ENCODE data around the gene FRMPD3.
A peak's percentile ranks its signal among the peaks of the same experiment; 100 is the strongest.

The FRMPD3 gene

DNA sequence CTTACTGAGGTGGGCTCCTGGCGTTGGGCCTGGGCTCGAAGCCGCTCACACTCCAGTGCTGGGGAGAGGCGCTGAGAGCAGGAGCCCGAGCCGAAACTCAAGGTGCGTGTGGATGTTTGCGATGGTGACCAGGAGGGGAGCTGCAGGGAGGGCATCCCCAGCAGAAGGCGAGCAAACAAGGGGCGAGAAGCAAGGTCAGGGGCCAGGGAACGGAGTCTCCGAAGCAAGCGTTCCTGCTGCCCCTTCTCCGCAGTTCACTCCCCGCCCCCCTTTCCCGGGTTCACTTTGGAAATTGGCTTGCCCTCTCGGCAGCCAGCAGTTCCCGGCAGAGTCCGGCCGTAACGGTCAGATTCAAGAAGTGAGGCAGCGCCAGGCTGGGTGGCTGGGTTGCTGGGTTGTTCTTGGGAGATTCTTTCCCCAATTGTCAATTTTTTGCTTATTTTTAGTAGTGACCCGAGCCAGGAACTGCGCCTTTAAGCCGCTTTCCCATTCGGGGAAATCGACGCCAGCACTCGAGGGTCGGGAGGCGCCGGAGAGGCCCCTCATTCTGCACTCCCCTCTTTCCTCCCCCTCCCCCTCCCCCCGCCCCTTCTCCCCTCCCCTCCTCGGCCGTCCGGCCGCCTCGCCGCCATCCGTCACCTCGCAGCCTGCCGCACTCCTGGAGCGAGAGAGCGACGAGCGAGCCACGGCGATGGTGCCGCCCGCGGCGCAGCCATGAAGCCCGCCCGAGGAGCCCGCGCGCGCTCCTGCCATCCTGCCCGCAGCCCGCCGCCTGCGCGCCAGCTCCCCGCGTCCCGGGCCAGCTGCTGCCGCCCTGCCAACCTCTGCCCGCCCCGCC is at the start of gene FRMPD3:
TSS of gene FRMPD3 (plus strand) at position 655 of the 838 bp plus-strand sequence. CDS start 76,937 bp downstream, outside the sequence.
- TF ChIP-seq, protein P1, sequence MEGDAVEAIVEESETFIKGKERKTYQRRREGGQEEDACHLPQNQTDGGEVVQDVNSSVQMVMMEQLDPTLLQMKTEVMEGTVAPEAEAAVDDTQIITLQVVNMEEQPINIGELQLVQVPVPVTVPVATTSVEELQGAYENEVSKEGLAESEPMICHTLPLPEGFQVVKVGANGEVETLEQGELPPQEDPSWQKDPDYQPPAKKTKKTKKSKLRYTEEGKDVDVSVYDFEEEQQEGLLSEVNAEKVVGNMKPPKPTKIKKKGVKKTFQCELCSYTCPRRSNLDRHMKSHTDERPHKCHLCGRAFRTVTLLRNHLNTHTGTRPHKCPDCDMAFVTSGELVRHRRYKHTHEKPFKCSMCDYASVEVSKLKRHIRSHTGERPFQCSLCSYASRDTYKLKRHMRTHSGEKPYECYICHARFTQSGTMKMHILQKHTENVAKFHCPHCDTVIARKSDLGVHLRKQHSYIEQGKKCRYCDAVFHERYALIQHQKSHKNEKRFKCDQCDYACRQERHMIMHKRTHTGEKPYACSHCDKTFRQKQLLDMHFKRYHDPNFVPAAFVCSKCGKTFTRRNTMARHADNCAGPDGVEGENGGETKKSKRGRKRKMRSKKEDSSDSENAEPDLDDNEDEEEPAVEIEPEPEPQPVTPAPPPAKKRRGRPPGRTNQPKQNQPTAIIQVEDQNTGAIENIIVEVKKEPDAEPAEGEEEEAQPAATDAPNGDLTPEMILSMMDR (IDR thresholded peaks at IDR 0.05; ENCODE audit: extremely low read depth, insufficient read depth, missing control alignments), result no peak
- in situ Hi-C loops (cut with MboI; ENCODE audit: low pct_unique_long_range_greater_than_20kb, low sequenced_read_pairs, unreplicated experiment), result no loop called here
- DNase-seq (ENCODE audit: low spot score), result no peak

DNA sequence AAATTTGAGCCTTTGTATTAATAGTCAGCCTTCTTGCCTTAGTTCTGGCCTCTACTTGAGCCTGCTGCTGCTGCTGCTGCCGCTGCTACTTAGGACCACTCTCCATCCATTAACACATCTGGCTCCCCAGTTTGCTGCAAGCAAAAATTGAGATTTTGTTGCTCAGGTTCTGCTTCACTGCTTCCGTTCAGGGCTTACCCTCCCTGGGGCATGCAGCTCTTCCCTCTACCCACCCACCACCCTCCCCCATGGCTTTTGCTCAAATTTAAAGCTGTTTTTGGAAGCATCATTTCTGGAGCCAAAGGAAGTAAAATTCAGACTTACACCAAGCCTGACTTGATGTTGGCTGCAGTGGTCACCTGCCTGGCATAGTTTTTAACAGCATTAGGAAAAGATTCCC is 28.9 kb upstream of the FRMPD3 start:
- TF ChIP-seq, protein P1 (IDR thresholded peaks at IDR 0.05; ENCODE audit: extremely low read depth, insufficient read depth, missing control alignments), result no peak
- no peak for DNase-seq (ENCODE audit: low spot score)
- in situ Hi-C loops (cut with MboI; ENCODE audit: low pct_unique_long_range_greater_than_20kb, low sequenced_read_pairs, unreplicated experiment), result no loop called here

DNA sequence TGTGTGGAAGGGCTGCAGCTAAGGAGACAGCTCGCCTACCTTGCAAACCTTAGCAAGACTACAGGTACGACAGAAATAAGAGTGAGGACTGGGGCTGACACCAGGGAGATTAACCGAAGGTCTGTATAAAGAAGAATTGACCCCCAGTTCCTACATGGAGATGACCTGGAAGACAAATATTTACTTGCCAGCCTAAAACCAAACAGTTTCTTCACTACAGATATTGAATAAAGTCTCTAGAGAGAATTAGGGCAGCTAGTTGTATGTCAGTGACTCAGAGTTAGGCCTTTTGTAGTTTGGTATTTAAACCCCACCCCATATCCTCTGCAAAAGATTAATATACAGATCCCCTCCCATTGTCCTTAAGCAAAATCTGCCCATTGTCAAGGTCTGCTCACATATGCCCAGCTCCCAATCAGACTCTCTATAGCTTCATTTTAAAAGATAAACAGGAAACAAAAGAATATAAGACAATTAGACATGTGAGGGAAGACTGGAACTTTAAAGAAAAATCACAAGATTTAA is 28.1 kb upstream of the FRMPD3 start:
- TF ChIP-seq, protein P1 (IDR thresholded peaks at IDR 0.05; ENCODE audit: extremely low read depth, insufficient read depth, missing control alignments), result no peak
- DNase-seq (ENCODE audit: low spot score), result no peak
- in situ Hi-C loops (cut with MboI; ENCODE audit: low pct_unique_long_range_greater_than_20kb, low sequenced_read_pairs, unreplicated experiment), result no loop called here

DNA sequence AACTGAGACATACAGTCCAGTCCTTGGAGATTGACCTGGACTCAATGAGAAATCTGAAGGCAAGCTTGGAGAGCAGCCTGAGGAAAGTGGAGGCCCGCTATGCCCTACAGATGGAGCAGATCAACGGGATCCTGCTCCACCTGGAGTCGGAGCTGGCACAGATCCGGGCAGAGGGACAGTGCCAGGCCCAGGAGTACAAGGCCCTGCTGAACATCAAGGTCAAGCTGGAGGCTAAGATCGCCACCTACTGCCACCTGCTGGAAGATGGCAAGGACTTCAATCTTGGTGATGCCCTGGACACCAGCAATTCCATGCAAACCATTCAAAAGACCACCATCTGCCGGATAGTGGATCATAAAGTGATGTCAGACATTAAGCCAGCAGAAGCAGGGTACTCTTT is 20.4 kb upstream of the FRMPD3 start:
- in situ Hi-C loops (cut with MboI; ENCODE audit: low pct_unique_long_range_greater_than_20kb, low sequenced_read_pairs, unreplicated experiment), result no loop called here
- DNase-seq (ENCODE audit: low spot score), result no peak
- TF ChIP-seq, protein P1 (IDR thresholded peaks at IDR 0.05; ENCODE audit: extremely low read depth, insufficient read depth, missing control alignments), result peak; percentile 65

DNA sequence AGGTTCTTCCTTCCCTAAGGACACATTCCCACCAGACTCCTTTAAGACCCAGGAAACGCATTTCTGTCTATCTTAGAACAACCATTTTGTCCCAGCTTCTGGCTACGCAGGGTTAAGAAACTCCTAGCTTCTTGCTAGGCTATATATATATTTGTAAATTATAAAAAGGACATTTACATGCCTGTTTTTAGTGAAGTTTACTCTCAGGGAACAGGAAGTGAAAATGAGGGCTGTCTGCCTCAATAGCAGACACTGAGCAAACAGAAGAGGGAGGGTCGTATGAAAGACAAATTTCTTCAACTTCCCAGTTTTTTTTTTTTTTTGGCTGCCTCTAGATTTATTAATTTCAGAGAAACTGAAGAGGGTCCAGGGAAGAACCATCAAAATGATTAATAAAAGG is 9.3 kb upstream of the FRMPD3 start:
- no peak for DNase-seq (ENCODE audit: low spot score)
- TF ChIP-seq, protein P1 (IDR thresholded peaks at IDR 0.05; ENCODE audit: extremely low read depth, insufficient read depth, missing control alignments), result no peak
- in situ Hi-C loops (cut with MboI; ENCODE audit: low pct_unique_long_range_greater_than_20kb, low sequenced_read_pairs, unreplicated experiment), result no loop called here

DNA sequence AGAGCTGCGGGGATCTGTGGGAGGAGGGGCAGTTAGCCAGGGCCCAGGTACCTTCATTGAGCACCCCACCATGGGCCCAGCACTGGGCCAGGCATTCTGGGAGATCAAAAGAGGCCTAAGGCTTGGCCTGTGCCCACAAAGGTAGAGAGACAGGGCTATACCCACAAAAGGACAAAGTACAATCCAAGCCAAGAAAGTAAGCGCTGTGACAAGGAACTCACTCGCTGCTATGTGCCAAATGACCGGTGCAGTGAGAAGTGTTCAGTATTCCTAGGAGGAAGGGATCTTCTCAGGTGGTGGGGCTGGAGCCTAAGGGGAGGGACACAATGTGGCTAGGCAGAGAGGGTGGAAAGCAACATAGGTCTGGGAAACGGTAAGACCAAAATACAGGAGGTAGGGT is 8.8 kb upstream of the FRMPD3 start:
- DNase-seq (ENCODE audit: low spot score), result no peak
- in situ Hi-C loops (cut with MboI; ENCODE audit: low pct_unique_long_range_greater_than_20kb, low sequenced_read_pairs, unreplicated experiment), result no loop called here
- TF ChIP-seq, protein P1 (IDR thresholded peaks at IDR 0.05; ENCODE audit: extremely low read depth, insufficient read depth, missing control alignments), result no peak
